Activated naive CD8-positive, alpha-beta T cell (primary cell): ENCODE results near the gene JAKMIP3.

Source experiments
- H3K27ac Mint-ChIP-seq: one replicate; pipeline ENCODE4 v1.8.0; 2021; ENCODE audit warnings: mixed read lengths
- H3K27me3 Mint-ChIP-seq: one replicate; pipeline ENCODE4 v1.8.0; 2021; ENCODE audit warnings: mixed read lengths
- H3K36me3 Mint-ChIP-seq: one replicate; pipeline ENCODE4 v1.8.0; 2021; ENCODE audit warnings: mixed read lengths
- H3K4me1 Mint-ChIP-seq: one replicate; pipeline ENCODE4 v1.8.0; 2021; ENCODE audit warnings: low read depth, mixed read lengths
- H3K4me3 Mint-ChIP-seq: one replicate; pipeline ENCODE4 v1.8.0; 2021; ENCODE audit warnings: mild to moderate bottlenecking, mixed read lengths
- H3K9me3 Mint-ChIP-seq: one replicate; pipeline ENCODE4 v1.8.0; 2021; ENCODE audit warnings: low read depth, mixed read lengths

The JAKMIP3 gene

DNA sequence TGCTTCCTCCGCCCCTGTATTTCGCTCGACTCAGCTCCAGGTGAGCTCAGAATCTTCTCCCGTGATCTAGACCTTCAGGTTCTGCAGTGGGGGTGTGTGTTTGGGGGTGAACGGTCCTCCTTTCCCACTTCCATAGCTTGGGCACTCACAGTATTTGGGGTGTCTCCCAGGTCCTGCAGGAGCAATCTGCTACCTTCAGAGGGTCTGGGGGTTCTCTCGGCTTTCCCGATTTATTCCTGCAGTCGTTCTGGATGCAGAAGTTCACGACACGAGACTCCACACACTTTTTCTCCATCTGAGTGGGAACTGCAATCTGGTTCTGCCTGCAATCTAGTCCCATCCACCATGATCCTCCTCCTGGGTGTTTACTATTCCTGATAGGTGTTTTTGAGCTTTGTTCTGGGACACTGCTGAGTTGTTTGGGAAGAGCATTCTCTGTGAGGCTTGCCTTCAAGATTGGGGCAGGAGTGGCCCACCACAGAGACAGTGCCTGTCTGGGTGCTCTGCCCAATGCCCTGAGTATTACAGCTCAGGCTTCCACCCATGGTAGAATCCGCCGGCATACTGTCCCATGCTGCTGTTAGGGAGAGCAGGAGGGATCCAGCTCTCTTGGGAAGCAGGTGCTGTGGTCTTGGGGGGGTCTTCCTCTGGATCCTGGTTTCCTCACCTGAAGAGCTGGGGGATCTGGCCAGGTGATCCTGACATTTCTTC is 29.8 kb downstream of the JAKMIP3 start:
- Mint-ChIP-seq H3K27me3 (peaks cover 20% of the 10 kb centered on the region), H3K27ac (no peak overlapping the region), H3K4me3 (no peak overlapping the region), H3K36me3 (peaks cover 2% of the 10 kb centered on the region), H3K4me1 (peaks cover 2% of the 10 kb centered on the region), H3K9me3 (no peaks in the 10 kb centered on the region)

- H3K4me3 Mint-ChIP-seq, result no peak overlapping the region
- H3K9me3 Mint-ChIP-seq, result no peaks in the 10 kb centered on the region
- no peak overlapping the region for H3K27ac Mint-ChIP-seq
- peaks cover 2% of the 10 kb centered on the region for H3K36me3 Mint-ChIP-seq
- peaks cover 2% of the 10 kb centered on the region for H3K4me1 Mint-ChIP-seq
- H3K27me3 Mint-ChIP-seq, result peaks cover 16% of the 10 kb centered on the region
Measured at GRCh38 chr10:132096223-132096622, 30.5 kb downstream of the JAKMIP3 start.

DNA sequence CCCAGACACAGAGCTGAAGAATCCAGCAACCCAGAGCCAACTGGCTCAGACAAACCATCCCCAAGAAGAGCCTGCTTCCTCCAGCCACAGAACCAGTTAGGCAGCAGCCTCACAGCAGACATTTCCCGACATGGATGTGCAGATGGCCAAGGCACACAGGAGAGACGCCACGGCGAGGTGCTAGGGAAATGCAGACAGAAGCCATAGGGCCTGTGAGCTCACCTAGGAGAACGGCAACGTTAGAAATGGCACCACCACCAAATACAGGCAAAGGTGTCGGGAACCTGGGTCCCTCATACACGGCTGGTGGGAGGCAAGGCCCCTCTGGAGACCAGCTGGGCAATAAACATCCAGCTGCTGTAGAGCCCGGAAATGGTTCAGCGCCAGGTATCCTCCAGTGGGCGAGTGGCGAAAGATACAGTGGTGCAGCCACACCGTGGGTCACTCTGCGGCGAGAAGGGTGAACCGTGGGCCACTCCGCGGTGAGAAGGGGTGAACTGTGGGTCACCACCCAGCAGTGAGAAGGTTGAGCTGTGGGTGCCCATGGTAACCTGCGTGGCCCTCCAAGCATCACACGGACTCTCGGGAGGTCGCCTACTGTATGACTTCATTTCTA is 31.2 kb downstream of the JAKMIP3 start:
- Mint-ChIP-seq H3K4me3 (no peak overlapping the region), H3K27ac (no peak overlapping the region), H3K4me1 (peaks cover 2% of the 10 kb centered on the region), H3K9me3 (no peaks in the 10 kb centered on the region), H3K36me3 (peaks cover 2% of the 10 kb centered on the region), H3K27me3 (peaks cover 16% of the 10 kb centered on the region)

DNA sequence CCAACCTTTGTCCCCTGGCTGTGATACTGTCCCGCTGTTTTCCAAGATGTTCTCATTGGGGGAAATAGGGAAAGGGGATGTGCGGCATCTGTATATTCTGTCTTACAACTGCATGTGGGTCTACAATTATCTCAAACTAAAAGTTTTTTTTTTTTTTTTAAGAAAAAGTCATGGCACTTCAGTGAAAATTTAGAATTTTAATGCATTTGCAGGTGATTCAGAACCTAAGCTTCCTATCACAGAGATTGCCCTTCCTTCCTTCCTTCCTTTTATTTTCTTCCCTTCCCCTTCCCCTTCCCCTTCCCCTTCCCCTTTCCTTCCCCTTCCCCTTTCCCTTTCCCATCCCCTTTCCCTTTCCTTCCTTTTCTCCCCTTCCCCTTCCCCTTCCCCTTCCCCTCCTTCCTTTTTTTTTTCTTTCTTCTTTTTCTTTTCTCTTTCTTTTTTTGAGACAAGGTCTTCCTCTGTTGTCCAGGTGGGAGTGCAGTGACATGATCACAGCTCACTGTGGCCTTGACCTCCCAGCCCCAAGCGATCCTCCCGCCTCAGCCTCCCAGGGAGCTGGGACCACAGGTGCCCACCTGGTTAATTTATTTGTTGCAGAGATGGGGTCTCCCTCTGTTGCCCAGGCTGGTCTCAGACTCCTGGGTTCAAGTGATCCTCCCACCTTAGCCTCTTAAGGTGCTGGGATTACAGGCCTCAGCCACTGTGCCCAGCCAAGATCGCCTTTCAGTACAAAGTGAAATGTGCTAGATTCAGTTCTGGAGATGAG is 32.0 kb downstream of the JAKMIP3 start:
- peaks cover 13% of the 10 kb centered on the region for H3K27me3 Mint-ChIP-seq

DNA sequence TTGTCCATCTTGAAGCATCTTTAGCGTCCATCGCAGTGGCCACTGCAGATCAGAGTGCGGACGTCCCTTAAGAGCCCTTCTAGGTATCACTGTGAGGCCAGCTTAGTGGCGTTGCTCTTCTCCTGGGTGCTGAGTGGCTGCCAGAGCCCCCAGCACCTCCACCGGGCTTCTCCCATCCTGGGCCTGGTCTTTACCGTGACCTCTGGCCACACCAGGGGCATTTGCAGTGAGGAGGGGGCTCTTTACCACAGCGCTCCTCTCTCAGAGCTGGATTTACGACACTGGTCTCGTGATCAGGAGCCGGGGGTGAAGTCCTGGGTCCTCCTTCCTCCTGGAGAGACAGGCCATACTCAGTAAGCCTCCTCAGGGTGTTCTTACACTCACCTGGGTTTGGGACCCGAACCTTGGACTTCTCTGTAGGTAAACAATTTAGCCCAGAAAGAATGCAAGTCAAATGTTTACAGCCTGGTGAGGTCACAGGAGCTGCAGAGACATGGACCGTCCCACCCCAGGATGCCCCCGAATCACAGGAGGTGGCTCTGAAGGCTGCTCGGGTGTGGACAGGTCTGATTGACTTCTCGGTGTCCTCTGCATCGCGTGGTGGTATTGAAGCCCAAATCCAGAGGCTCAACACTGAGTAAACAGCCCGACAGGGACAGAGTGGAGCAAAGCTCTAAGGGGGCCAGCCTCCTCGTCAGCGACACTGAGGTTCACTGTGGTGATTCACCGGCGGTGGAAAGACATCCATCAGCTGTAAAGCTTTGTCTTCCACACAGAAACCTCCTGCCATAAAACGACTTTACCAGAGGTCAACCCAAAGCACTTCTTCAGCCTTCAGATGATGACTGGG is 33.0 kb downstream of the JAKMIP3 start:
- H3K4me3 Mint-ChIP-seq, result no peak overlapping the region
- no peaks in the 10 kb centered on the region for H3K9me3 Mint-ChIP-seq
- peaks cover 13% of the 10 kb centered on the region for H3K27me3 Mint-ChIP-seq
- H3K36me3 Mint-ChIP-seq, result peaks cover 2% of the 10 kb centered on the region
- no peak overlapping the region for H3K27ac Mint-ChIP-seq
- peaks cover 2% of the 10 kb centered on the region for H3K4me1 Mint-ChIP-seq

More for the DNA sequence above, 32.0 kb downstream of the JAKMIP3 start:
- Mint-ChIP-seq H3K36me3 (peaks cover 2% of the 10 kb centered on the region), H3K27ac (no peak overlapping the region), H3K4me3 (no peak overlapping the region), H3K4me1 (peaks cover 2% of the 10 kb centered on the region), H3K9me3 (no peaks in the 10 kb centered on the region)

GRCh38 chr10:132099389-132100090 is 33.8 kb downstream of the JAKMIP3 start:
- no peak overlapping the region for H3K4me3 Mint-ChIP-seq
- H3K4me1 Mint-ChIP-seq, result peaks cover 2% of the 10 kb centered on the region
- H3K27me3 Mint-ChIP-seq, result peaks cover 11% of the 10 kb centered on the region
- H3K27ac Mint-ChIP-seq, result no peak overlapping the region
- H3K9me3 Mint-ChIP-seq, result no peaks in the 10 kb centered on the region
- H3K36me3 Mint-ChIP-seq, result no peaks in the 10 kb centered on the region

DNA sequence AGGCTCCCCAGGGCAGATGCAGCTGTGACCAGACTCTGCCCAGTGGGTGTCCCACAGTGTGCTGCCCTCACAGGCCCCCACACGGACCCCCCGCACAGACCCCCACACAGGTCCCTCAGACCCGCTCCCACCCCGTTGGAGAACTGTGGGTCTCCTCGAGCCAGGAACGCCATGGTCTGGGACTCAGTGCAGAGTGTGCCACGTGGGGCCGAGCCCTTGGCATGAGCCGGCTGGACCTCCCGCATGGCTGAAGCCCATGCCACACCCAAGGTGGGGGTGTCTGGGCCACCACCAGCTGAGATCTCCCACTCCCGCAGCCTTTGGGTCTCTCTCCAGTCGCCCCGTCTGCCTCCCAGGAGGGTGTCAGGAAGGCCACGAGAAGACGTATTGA is 34.3 kb downstream of the JAKMIP3 start:
- Mint-ChIP-seq H3K27ac (no peak overlapping the region), H3K36me3 (no peaks in the 10 kb centered on the region), H3K9me3 (no peaks in the 10 kb centered on the region), H3K4me3 (no peak overlapping the region), H3K27me3 (peaks cover 11% of the 10 kb centered on the region), H3K4me1 (peaks cover 2% of the 10 kb centered on the region)

- no peak overlapping the region for H3K27ac Mint-ChIP-seq
- no peak overlapping the region for H3K4me3 Mint-ChIP-seq
- H3K27me3 Mint-ChIP-seq, result peaks cover 9% of the 10 kb centered on the region
- peaks cover 2% of the 10 kb centered on the region for H3K4me1 Mint-ChIP-seq
- H3K9me3 Mint-ChIP-seq, result no peaks in the 10 kb centered on the region
- no peaks in the 10 kb centered on the region for H3K36me3 Mint-ChIP-seq
Measured at GRCh38 chr10:132100556-132101349, 35.0 kb downstream of the JAKMIP3 start.

- Mint-ChIP-seq H3K9me3 (no peaks in the 10 kb centered on the region), H3K27me3 (peaks cover 4% of the 10 kb centered on the region), H3K4me1 (no peaks in the 10 kb centered on the region), H3K27ac (no peak overlapping the region), H3K4me3 (no peak overlapping the region), H3K36me3 (no peaks in the 10 kb centered on the region)
Measured at GRCh38 chr10:132101529-132101928, 35.8 kb downstream of the JAKMIP3 start.

GRCh38 chr10:132102071-132102716 is 36.4 kb downstream of the JAKMIP3 start:
- Mint-ChIP-seq H3K4me3 (no peak overlapping the region), H3K36me3 (no peaks in the 10 kb centered on the region), H3K9me3 (no peaks in the 10 kb centered on the region), H3K4me1 (no peaks in the 10 kb centered on the region), H3K27me3 (peaks cover 4% of the 10 kb centered on the region), H3K27ac (no peak overlapping the region)

- Mint-ChIP-seq H3K4me3 (no peak overlapping the region), H3K4me1 (no peaks in the 10 kb centered on the region), H3K27ac (no peak overlapping the region), H3K36me3 (no peaks in the 10 kb centered on the region), H3K27me3 (peaks cover 4% of the 10 kb centered on the region), H3K9me3 (no peaks in the 10 kb centered on the region)
Measured at GRCh38 chr10:132102717-132103110, 37.0 kb downstream of the JAKMIP3 start.

DNA sequence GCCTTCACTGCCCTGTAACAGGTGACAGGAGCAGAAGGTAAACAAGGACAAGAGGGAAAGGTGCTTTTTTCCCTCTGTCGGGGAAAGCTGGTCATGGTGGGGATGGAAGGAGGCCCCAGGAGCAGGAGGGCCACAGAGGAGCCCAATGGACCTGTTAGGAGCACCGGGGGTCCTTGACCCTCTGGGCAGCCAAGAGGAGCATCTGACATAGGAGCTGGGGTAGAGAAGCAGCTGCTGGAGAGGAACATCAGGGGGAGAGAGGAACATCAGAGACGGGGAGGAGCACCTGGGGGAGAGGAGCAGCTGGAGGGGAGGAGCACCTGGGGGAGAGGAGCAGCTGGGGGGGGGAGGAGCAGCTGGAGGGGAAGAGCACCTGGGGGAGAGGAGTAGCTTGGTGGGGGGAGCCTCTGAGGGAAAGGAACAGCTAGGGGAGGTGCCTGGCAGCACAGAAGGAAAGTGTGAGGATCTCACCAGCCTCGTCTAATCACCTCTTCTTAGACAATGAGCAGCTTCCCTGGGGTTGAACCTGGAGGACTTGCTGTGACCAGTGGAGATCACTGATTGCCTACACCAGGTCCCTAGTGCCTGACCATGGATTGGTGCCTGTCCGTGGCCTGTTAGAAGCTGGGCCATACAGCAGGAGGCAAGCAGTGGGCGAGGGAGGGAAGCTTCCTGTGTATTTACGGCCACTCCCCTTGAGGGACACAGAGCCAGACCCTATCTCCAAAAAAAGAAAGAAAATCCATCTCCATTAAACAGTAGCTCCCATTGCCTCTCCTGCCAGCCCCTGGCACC is 37.6 kb downstream of the JAKMIP3 start:
- no peaks in the 10 kb centered on the region for H3K9me3 Mint-ChIP-seq
- H3K36me3 Mint-ChIP-seq, result no peaks in the 10 kb centered on the region
- no peak overlapping the region for H3K27ac Mint-ChIP-seq
- no peaks in the 10 kb centered on the region for H3K27me3 Mint-ChIP-seq
- H3K4me3 Mint-ChIP-seq, result no peak overlapping the region
- no peaks in the 10 kb centered on the region for H3K4me1 Mint-ChIP-seq

GRCh38 chr10:132104062-132104461 is 38.3 kb downstream of the JAKMIP3 start:
- H3K27me3 Mint-ChIP-seq, result no peaks in the 10 kb centered on the region

More at GRCh38 chr10:132104062-132104461, 38.3 kb downstream of the JAKMIP3 start:
- no peaks in the 10 kb centered on the region for H3K36me3 Mint-ChIP-seq
- H3K27ac Mint-ChIP-seq, result no peak overlapping the region
- no peaks in the 10 kb centered on the region for H3K9me3 Mint-ChIP-seq
- H3K4me1 Mint-ChIP-seq, result no peaks in the 10 kb centered on the region
- H3K4me3 Mint-ChIP-seq, result no peak overlapping the region
